ENCODE measurements around the gene PARD3.
"Not testable (repeated sequence)": the region's sequence is repeated elsewhere in the genome, so short reads cannot be mapped to it uniquely, and the experiment has no call there.

The PARD3 gene

GRCh38 chr10:34438741-34439140 lies 376.4 kb downstream of the PARD3 start:
- no peak for DNase-seq

DNA sequence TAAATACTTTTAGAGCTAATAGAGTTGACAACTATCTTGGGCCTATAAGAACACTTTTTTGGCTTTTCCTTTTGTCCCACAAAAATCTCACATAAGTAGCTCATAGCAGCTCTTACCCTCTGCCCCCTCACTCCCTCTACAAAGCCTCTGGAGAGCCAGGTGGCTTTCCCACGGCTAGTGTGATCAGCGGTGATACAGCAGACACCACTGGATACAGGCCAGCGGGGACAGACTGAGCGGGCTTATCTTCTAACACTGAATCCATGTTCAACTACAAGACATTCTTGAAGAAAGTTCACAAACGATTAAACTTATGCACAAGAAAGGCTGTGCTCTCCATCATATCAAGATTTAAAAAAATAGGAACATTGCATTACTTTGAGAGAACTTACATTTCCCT lies 377.2 kb downstream of the PARD3 start:
- DNase-seq: no peak

- no peak for DNase-seq
Observed at GRCh38 chr10:34434119-34434594, 380.9 kb downstream of the PARD3 start.

GRCh38 chr10:34433241-34434076 lies 381.6 kb downstream of the PARD3 start:
- DNase-seq: no peak

GRCh38 chr10:34432589-34432988 lies 382.5 kb downstream of the PARD3 start:
- DNase-seq: no peak

- DNase-seq: no peak
Observed at GRCh38 chr10:34430685-34431084, 384.4 kb downstream of the PARD3 start.

- no peak for DNase-seq
Observed at GRCh38 chr10:34428501-34428900, 386.6 kb downstream of the PARD3 start.

GRCh38 chr10:34427911-34428216 lies 387.2 kb downstream of the PARD3 start:
- no peak for DNase-seq

- not testable (repeated sequence) for DNase-seq
Observed at GRCh38 chr10:34427158-34427910, 387.8 kb downstream of the PARD3 start.

GRCh38 chr10:34426538-34427157 lies 388.4 kb downstream of the PARD3 start:
- not testable (repeated sequence) for DNase-seq

DNA sequence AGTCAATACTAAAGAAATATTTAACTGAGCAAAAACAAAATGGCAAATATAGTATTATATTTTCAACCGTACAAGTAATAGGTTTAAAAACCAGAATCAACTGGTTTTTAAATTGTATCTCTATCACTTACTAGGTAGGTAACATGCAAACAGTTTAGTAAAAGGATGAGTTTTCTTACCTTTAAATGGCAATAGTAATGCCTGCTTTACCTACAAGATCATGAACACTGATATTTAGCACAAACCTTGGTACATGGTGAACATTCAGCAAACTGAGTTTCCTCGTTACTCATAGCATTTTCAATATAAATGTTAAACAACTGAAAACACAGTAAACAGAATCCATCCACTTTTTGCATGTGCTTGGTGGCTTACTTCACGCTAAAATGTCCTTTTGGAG lies 389.1 kb downstream of the PARD3 start:
- no peak for DNase-seq

DNA sequence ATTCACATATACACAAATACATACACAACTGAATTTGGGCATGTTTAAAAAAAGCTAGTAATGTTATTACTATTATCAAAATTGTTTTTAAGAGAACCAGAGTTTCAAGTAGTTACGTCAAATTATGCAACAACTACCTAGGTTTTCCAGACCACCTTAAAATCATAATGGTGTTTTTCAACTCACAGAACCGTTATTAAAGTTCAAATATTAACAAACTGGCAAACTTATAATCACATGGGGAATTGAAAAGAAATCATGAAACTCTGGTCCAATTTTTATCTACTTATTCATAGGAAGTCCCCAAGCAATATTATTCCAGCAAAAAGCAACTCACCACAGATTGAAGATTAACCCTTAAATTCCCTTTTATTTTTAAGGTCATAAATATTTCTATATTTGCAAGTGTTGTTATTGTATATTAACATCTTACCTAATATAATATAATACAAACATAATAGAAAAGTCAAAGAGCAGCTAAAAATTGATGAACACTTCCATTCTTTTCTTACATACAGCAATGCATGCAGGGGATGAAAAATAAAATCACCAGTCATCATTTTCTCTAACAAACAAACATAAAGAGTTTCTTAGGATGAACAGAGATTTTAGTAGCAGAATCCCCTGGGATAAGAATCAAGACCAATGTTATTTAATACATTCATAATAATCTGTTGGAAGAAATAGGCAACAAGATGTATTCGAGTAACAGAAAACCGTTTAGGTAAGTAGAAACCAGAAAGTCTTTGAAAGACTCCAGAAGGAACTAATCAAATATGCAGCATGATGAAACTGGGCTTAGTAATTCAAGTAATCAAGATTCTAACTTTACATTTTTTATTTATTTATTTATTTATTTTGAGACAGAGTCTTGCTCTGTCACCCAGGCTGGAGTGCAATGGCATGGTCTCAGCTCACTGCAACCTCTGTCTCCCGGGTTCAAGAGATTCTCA lies 391.1 kb downstream of the PARD3 start:
- DNase-seq: no peak

DNA sequence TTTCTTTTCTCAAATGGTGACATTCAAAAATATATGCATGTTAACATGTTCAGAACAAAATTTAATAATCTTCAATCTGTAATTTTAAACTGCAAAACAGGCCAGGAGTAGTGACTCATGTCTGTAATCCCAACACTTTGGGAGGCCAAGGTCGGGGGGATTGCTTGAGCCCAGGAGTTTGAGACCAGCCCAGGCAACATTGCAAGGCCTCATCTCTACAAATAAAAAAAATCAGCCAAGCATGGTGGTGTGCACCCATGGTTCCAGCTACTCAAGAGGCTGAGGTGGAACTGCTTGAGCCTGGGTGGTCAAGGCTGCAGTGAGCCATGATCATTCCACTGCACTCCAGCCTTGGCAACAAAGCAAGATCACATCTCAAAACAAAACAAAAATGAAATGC lies 394.3 kb downstream of the PARD3 start:
- no peak for DNase-seq

GRCh38 chr10:34420273-34420672 lies 394.8 kb downstream of the PARD3 start:
- no peak for DNase-seq

DNA sequence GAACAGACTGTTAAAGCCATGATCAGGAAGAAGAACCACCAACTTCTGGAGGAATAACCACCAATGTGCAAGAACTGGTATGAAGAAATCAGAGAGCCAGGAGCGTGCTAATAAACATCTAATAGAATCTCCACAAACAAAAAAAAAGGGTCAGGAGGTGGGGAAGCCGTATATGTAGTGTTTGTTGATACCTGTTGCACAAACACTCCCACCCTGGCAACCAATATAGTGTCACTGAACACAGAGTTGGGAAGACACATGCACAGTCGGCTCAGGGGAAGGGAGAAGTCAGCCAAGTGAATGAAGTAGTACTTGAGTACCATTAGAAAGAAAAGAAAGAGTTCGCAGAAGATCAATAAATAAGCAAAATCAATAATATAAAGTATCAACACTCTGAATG lies 400.1 kb downstream of the PARD3 start:
- no peak for DNase-seq

DNA sequence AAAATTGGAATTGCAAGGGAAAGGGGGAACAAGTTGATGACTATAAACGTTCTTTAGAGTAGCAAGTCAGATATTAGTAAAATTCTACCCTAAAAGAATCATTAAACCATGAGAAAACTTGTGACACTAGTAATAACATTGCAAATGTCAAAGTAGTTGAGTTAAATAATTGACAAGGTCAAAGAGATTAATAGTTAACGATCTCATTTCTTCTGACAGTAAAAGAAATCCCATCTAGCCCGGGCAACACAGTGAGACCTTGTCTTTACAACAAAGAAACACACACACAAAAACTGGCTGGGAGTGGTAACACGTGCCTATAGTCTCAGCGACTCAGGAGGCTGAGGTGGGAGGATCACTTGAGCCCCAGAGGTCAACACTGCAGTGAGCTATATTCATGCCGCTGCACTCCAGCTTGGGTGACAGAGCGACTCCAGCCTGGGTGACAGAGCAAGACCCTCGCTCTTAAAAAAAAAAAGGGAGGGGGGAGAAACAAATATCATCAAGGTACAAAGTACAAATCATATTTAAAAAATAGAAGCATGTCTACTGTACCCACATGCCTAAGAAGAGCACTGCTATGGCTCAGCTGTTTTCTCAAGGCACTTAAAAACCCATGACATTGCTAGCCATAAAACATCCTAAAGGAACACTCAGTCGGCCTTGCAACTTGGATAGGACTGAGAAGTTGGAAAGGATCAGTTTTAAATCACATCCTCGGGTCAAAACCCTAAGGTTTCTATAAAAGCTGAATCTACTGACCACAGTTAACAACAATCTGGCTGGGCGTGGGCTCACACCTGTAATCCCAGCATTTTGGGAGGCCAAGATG lies 401.1 kb downstream of the PARD3 start:
- DNase-seq: no peak

DNA sequence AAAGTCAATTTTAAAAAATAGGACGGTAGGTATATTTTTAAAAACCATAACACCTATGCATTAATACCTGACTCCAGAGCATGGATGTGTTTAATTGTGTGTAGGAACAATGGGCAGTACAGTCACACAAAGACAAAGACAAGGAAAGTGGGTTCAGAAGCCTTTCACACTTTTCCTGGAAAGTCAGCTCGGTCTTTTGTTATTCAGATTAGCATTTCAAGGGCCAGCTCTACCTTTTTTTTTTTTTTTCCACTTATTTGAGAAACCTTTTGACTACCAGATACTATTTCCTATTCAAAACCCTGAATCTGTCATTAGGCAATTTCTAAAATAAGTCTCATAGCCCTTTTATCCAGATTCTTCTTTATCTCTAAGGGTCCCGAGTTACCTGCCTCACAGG lies 401.9 kb downstream of the PARD3 start:
- no peak for DNase-seq

GRCh38 chr10:34408956-34409355 lies 406.1 kb downstream of the PARD3 start:
- no peak for DNase-seq

- no peak for DNase-seq
Observed at GRCh38 chr10:34408381-34408780, 406.7 kb downstream of the PARD3 start.

DNA sequence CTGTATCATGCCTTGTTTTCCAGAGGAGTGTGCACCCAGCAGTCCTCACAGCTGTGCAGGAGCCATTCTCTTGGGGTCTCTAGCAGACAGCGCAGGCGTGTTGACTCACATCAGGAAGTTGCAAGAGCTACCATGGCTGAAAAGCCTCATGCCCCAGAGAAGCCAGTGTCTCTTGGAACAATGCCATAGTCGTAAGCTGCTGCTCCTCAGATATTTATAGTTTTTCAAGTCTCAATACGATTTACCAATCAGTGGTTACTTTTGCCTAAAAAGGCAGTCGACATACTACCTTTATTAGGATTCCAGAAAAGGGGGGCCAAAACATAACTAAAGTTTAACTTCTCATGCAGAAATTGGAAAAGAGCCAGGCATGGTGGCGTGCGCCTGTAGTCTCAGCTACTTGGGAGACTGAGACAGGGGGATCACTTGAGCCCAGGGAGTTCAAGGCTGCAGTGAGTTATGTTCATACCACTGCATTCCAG lies 407.7 kb downstream of the PARD3 start:
- no peak for DNase-seq

GRCh38 chr10:34406463-34407323 lies 408.4 kb downstream of the PARD3 start:
- no peak for DNase-seq
